Mesenchymal stem cell (in vitro differentiated cells and primary cell): ENCODE results near the gene IARS2. TPM values are rescaled to one million over a fixed set of nuclear protein-coding genes. Genes with fewer than 3 reads are reported as not detected.

Source experiments
- DNase-seq: peaks from one replicate; pipeline ENCODE4 v3.0.0-alpha.2; 2013
- H2AFZ ChIP-seq: one replicate; pipeline ENCODE4 v1.6.1; 2013; ENCODE audit warnings: low read depth, mild to moderate bottlenecking, control low read depth, inconsistent platforms, low read length, moderate library complexity
- H2AK5ac ChIP-seq: 2 replicates; pipeline ENCODE4 v1.6.1; 2013; ENCODE audit warnings: low read length, moderate library complexity, mild to moderate bottlenecking, inconsistent platforms; ENCODE audit not compliant: severe bottlenecking
- H2BK120ac ChIP-seq: one replicate; pipeline ENCODE4 v1.6.1; 2013; ENCODE audit warnings: low read depth, mild to moderate bottlenecking, inconsistent platforms, low read length, moderate library complexity
- H2BK12ac ChIP-seq, 2 experiments: one replicate each; pipeline ENCODE4 v1.6.1; 2013; ENCODE audit warnings: inconsistent platforms in 2 of 2, low read length in 2 of 2, mild to moderate bottlenecking in 2 of 2, moderate library complexity in 2 of 2, control low read depth in 1 of 2
- H2BK15ac ChIP-seq: one replicate; pipeline ENCODE4 v1.6.1; 2013; ENCODE audit warnings: mild to moderate bottlenecking, low read depth, inconsistent platforms; ENCODE audit not compliant: poor library complexity, severe bottlenecking
- H2BK5ac ChIP-seq: 2 replicates; pipeline ENCODE4 v1.6.1; 2013; ENCODE audit warnings: low read depth, mild to moderate bottlenecking, low read length, control low read depth, inconsistent platforms; ENCODE audit not compliant: poor library complexity, severe bottlenecking
- H3K14ac ChIP-seq, 2 experiments: one replicate each; pipeline ENCODE4 v1.6.1; 2013; ENCODE audit warnings: inconsistent platforms in 2 of 2, low read length in 2 of 2, control low read depth in 1 of 2, mild to moderate bottlenecking in 1 of 2, moderate library complexity in 1 of 2
- H3K18ac ChIP-seq, 2 experiments: one replicate each; pipeline ENCODE4 v1.6.1; 2013; ENCODE audit warnings: inconsistent platforms in 2 of 2, low read length in 2 of 2, control low read depth in 1 of 2, low read depth in 1 of 2, mild to moderate bottlenecking in 1 of 2
- H3K23ac ChIP-seq, 2 experiments: one replicate each; pipeline ENCODE4 v1.6.1; 2013; ENCODE audit warnings: inconsistent platforms in 2 of 2, low read length in 2 of 2, mild to moderate bottlenecking in 2 of 2, moderate library complexity in 2 of 2, control low read depth in 1 of 2
- H3K27ac ChIP-seq: 2 replicates; pipeline ENCODE4 v1.5.1; 2013; ENCODE audit warnings: mild to moderate bottlenecking, moderate library complexity, low read length, control low read depth, inconsistent platforms; ENCODE audit not compliant: poor library complexity, severe bottlenecking
- H3K27me3 ChIP-seq, 2 experiments: 2 replicates each; pipeline versions ENCODE4 v1.6.1 to v1.7.0; 2013; ENCODE audit warnings: low read length in 2 of 2, mild to moderate bottlenecking in 2 of 2, moderate library complexity in 2 of 2, control low read depth in 1 of 2, inconsistent platforms in 1 of 2; ENCODE audit not compliant: control insufficient read depth in 1 of 2, insufficient read depth in 1 of 2
- H3K36me3 ChIP-seq, 2 experiments: 2 replicates each; pipeline versions ENCODE4 v1.6.1 to v1.7.0; 2013; ENCODE audit warnings: low read length in 2 of 2, control low read depth in 1 of 2, inconsistent platforms in 1 of 2, low read depth in 1 of 2, mild to moderate bottlenecking in 1 of 2; ENCODE audit not compliant: insufficient read depth in 2 of 2, control insufficient read depth in 1 of 2
- H3K4ac ChIP-seq, 2 experiments: one replicate each; pipeline ENCODE4 v1.6.1; 2013; ENCODE audit warnings: inconsistent platforms in 2 of 2, low read length in 2 of 2, mild to moderate bottlenecking in 2 of 2, moderate library complexity in 2 of 2, control low read depth in 1 of 2, low read depth in 1 of 2
- H3K4me1 ChIP-seq: 2 replicates; pipeline ENCODE4 v1.6.1; 2013; ENCODE audit warnings: low read depth, low read length, control low read depth; ENCODE audit not compliant: control insufficient read depth, insufficient read depth
- H3K4me2 ChIP-seq: 2 replicates; pipeline ENCODE4 v1.6.1; 2013; ENCODE audit warnings: low read length, mild to moderate bottlenecking, inconsistent platforms; ENCODE audit not compliant: poor library complexity, severe bottlenecking
- H3K4me3 ChIP-seq, 2 experiments: 2 replicates each; pipeline versions ENCODE4 v1.5.1 to v1.7.0; 2013; ENCODE audit warnings: low read length in 2 of 2, mild to moderate bottlenecking in 2 of 2, control low read depth in 1 of 2, low read depth in 1 of 2; ENCODE audit not compliant: insufficient read depth in 1 of 2
- H3K79me1 ChIP-seq: replicated peaks from 2 replicates; pipeline ENCODE4 v1.6.1; 2013; ENCODE audit warnings: mild to moderate bottlenecking, control low read depth, low read length, inconsistent platforms; ENCODE audit not compliant: poor library complexity, severe bottlenecking
- H3K9ac ChIP-seq: 2 replicates; pipeline ENCODE4 v1.7.0; 2013; ENCODE audit warnings: mild to moderate bottlenecking, low read length, moderate library complexity
- H3K9me3 ChIP-seq: 2 replicates; pipeline ENCODE4 v1.7.0; 2013; ENCODE audit warnings: mild to moderate bottlenecking, low read length; ENCODE audit not compliant: control insufficient read depth
- H4K8ac ChIP-seq: one replicate; pipeline ENCODE4 v1.6.1; 2013; ENCODE audit warnings: inconsistent platforms, mild to moderate bottlenecking, low read length, moderate library complexity
- H4K91ac ChIP-seq: one replicate; pipeline ENCODE4 v1.6.1; 2013; ENCODE audit warnings: mild to moderate bottlenecking, low read length, inconsistent platforms
- WGBS: methylation state at CpG from one replicate; pipeline ENCODE4 v1.1.7; 2013; ENCODE audit warnings: mixed read lengths; 5-methylcytosine and 5-hydroxymethylcytosine counted together
- polyA plus RNA-seq, 2 experiments: library from polyadenylated mRNA; stranded (reverse); fragments of 200-250 nt; gene quantifications; one replicate each; pipeline ENCODE4 v1.2.3, GENCODE V29; 2013

The IARS2 gene
- polyA plus RNA-seq (2013, experiment 1 of 2) = 44.2 TPM
- 45.2 TPM for polyA plus RNA-seq (2013, experiment 2 of 2)

GRCh38 chr1:220094016-220094911 is at the start of gene IARS2:
TSS of gene IARS2 (plus strand) at chr1:220094132. CDS start at chr1:220094217, 85 bp downstream.
- peak within 1 kb of the TSS; percentile 83 for H3K4me2 ChIP-seq
- peak within 1 kb of the TSS; percentile 64 for H2BK120ac ChIP-seq
- H3K9ac ChIP-seq = peak within 1 kb of the TSS; percentile 89
- H3K79me1 ChIP-seq = peaks cover 15% of the 10 kb centered on the region
- 3% methylated on average over 63 of the region's 73 CpGs for WGBS
- peak within 1 kb of the TSS in 1 of 2 experiments; percentile 96 for H3K23ac ChIP-seq
- peak within 1 kb of the TSS in 1 of 2 experiments; percentile 96 for H3K14ac ChIP-seq
- no peaks in the 10 kb centered on the region for H3K27me3 ChIP-seq
- H3K27ac ChIP-seq = peak within 1 kb of the TSS; percentile 82
- peak within 1 kb of the TSS; percentile 53 for H2BK5ac ChIP-seq
- H3K4ac ChIP-seq = peak within 1 kb of the TSS; percentile 51 to 99
- peak; percentile 87 for DNase-seq
- H4K91ac ChIP-seq = peak within 1 kb of the TSS; percentile 80
- peak within 1 kb of the TSS; percentile 12 for H4K8ac ChIP-seq
- H3K4me1 ChIP-seq = peaks cover 10% of the 10 kb centered on the region
- H3K18ac ChIP-seq = peak within 1 kb of the TSS; percentile 80 to 97
- no peak within 1 kb of the TSS for H2AK5ac ChIP-seq
- H2BK15ac ChIP-seq = peak within 1 kb of the TSS; percentile 44
- H3K36me3 ChIP-seq = peaks cover 12 to 31% of the 10 kb centered on the region in 2 experiments
- peak within 1 kb of the TSS; percentile 95 to 97 for H3K4me3 ChIP-seq
- H3K9me3 ChIP-seq = no peaks in the 10 kb centered on the region
- H2BK12ac ChIP-seq = peak within 1 kb of the TSS in 1 of 2 experiments; percentile 72
- H2AFZ ChIP-seq = peak within 1 kb of the TSS; percentile 99

DNA sequence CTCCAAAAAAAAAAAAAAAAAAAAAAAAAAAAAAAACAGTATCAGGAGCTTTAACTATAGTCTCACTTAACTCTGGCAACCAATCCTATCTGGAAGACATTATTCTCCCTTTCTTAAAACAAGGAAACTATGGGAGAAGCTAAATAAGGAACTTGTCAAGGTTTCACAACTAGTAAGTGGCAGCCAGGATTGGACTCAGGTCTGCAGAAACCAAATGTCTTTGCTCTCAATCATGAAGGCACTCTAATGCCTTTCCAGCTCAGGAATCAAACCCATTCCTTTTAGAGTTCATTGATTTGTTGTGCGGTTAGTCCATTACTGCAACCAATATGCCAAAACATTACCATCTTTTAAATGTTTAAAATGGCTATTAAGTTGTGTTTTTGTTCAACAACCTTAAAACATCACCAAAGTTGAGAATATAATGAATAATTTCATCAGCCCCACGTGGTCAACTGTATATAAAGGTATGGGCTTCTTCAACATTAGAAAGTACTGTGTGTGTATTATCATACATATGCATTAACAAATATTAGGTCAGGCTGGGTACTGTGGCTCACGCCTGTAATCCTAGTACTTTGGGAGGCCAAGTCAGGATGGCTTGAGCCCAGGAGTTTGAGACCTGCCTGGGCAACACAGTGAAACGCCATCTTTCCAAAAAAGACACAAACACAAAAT is 49.1 kb upstream of the IARS2 start:
- Histone ChIP-seq H2BK15ac (no peak overlapping the region), H2AFZ (no peak overlapping the region), H3K18ac (no peak overlapping the region), H3K9ac (peak overlapping the region; percentile 98), H3K14ac (no peak overlapping the region), H3K79me1 (peaks cover 5% of the 10 kb centered on the region), H4K8ac (no peak overlapping the region), H3K4me1 (peaks cover 8% of the 10 kb centered on the region), H2BK5ac (no peak overlapping the region), H3K4me2 (peak overlapping the region; percentile 49), H3K9me3 (no peaks in the 10 kb centered on the region), H2AK5ac (no peak overlapping the region), H3K36me3 (peaks cover 4 to 9% of the 10 kb centered on the region in 2 experiments), H3K4ac (peak overlapping the region in 1 of 2 experiments; percentile 42), H3K27ac (no peak overlapping the region), H3K23ac (no peak overlapping the region), H2BK120ac (no peak overlapping the region), H3K27me3 (no peaks in the 10 kb centered on the region), H3K4me3 (peak overlapping the region in 1 of 2 experiments; percentile 100), H4K91ac (no peak overlapping the region), H2BK12ac (no peak overlapping the region)
- WGBS = 100% methylated on average over 1 of the region's 4 CpGs
- DNase-seq = peak; percentile 16

- DNase-seq = no peak
- H3K36me3 ChIP-seq = peaks cover 3% of the 10 kb centered on the region in 2 experiments
- no peaks in the 10 kb centered on the region for H3K27me3 ChIP-seq
- no peak overlapping the region for H3K23ac ChIP-seq
- no peak overlapping the region for H2BK120ac ChIP-seq
- H3K4me1 ChIP-seq = peaks cover 8% of the 10 kb centered on the region
- no peak overlapping the region for H2BK12ac ChIP-seq
- no peak overlapping the region for H4K91ac ChIP-seq
- no peak overlapping the region for H2AK5ac ChIP-seq
- no peak overlapping the region for H4K8ac ChIP-seq
- H2BK15ac ChIP-seq = no peak overlapping the region
- H3K9ac ChIP-seq = peak overlapping the region; percentile 98
- H2BK5ac ChIP-seq = no peak overlapping the region
- peak overlapping the region in 1 of 2 experiments; percentile 10 for H3K4ac ChIP-seq
- peak overlapping the region; percentile 82 to 100 for H3K4me3 ChIP-seq
- no peak overlapping the region for H3K14ac ChIP-seq
- 33% methylated on average over 17 of the region's 17 CpGs for WGBS
- H3K18ac ChIP-seq = no peak overlapping the region
- peak overlapping the region; percentile 47 for H2AFZ ChIP-seq
- H3K27ac ChIP-seq = peak overlapping the region; percentile 41
- H3K9me3 ChIP-seq = no peaks in the 10 kb centered on the region
- peaks cover 4% of the 10 kb centered on the region for H3K79me1 ChIP-seq
- peak overlapping the region; percentile 49 for H3K4me2 ChIP-seq
These were observed 48.4 kb upstream of the IARS2 start for GRCh38 chr1:220045356-220046051.
